Esophagus mucosa (tissue), 1 donor: Measurements from ENCODE around the gene C1orf35. TPM values are rescaled to one million over a fixed set of nuclear protein-coding genes. Genes with fewer than 3 reads are reported as not detected.

ENCODE experiments used
- ATAC-seq: fragments of 200-7000 bp; cut with Tn5 transposase; one replicate; pipeline ENCODE4 v1.9.1; 2020
- total RNA-seq: library from RNA; stranded (reverse); gene quantifications from one replicate; pipeline ENCODE4 v1.2.4, GENCODE V29; 2023
- donor health status: DM: yes; HTN: yes; CAD: no.

C1orf35 gene
- total RNA-seq = 13.9 TPM

- ATAC-seq = peak; percentile 86
These were observed at the start of gene C1orf35 for GRCh38 chr1:228102791-228103620. C1orf35 (minus strand) TSS chr1:228103325; CDS start chr1:228103227, 98 bp downstream.

GRCh38 chr1:228152918-228153258 is 49.8 kb upstream of the C1orf35 start:
- no peak for ATAC-seq

- no peak for ATAC-seq
These were observed 49.2 kb upstream of the C1orf35 start for GRCh38 chr1:228152097-228152917.

GRCh38 chr1:228151180-228151925 is 48.2 kb upstream of the C1orf35 start:
- ATAC-seq = no peak

- no peak for ATAC-seq
These were observed 47.5 kb upstream of the C1orf35 start for GRCh38 chr1:228150461-228151179.

DNA sequence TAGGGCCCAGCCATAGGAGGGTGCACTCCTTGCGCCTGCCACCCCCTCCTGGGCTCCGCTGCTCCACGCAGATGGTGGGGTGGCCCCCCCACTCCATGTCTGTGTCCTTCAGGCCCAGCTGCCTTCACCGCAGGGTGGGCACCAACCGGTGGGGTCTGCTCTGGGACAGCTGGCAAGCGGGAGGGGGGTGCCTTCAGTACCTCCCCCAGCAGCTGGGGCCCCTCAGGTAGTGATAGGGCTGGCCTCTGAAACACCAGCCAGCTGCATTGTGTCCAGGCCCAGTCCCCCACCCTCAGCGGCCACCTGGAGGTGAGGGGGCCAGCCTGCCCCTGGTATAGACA is 47.0 kb upstream of the C1orf35 start:
- no peak for ATAC-seq

- peak; percentile 14 for ATAC-seq
These were observed 46.4 kb upstream of the C1orf35 start, which contains the start of gene GJC2 for GRCh38 chr1:228149406-228150119. GJC2 (plus strand) TSS chr1:228149930; CDS start chr1:228157759, 7,829 bp downstream.

DNA sequence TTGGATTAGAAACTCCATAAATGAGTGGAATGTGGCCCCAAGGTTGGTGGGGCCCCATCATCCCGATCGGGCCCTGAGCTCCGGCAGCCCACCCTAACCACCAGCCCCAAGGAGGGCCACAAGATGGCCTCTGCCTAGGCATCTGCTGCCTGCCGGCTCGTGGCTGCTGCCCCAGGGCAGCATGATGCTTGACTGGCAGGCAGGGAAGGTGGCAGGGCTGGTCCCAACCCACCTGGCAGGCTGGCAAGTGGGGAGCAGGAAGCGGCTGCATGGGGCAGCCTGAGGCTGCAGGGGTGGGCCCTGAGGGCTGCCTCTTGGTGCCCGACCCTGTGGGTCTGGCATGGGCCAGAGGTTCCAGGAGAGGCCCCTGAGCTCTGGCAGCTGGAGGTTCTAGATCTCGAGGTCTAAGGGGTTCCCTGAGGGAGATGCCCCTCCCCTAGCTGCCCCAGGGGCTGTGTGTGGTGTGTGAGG is 45.8 kb upstream of the C1orf35 start:
- ATAC-seq = no peak

DNA sequence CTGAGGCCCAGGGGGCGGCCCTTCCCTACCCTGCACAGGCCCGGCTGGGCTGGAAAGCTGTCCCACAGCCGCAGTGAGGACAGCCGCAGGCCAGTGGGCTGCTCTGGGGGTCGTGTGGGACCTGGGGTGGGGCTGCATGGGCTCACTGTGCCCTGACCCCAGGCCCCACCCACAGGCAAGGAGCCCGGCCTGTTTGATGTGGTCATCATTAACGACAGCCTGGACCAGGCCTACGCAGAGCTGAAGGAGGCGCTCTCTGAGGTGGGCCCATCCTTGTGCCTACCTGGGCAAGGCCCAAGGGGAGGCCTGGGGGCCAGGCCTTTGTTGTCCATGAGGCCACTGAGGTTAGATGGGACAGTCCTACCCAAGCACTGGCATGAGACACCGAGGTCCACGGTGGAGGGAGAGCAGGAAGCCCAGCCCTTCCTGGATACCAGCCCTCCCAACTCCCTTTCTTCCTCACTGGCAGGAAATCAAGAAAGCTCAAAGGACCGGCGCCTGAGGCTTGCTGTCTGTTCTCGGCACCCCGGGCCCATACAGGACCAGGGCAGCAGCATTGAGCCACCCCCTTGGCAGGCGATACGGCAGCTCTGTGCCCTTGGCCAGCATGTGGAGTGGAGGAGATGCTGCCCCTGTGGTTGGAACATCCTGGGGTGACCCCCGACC is 45.2 kb upstream of the C1orf35 start:
- no peak for ATAC-seq

- ATAC-seq = no peak
These were observed 44.6 kb upstream of the C1orf35 start for GRCh38 chr1:228147768-228148167.

DNA sequence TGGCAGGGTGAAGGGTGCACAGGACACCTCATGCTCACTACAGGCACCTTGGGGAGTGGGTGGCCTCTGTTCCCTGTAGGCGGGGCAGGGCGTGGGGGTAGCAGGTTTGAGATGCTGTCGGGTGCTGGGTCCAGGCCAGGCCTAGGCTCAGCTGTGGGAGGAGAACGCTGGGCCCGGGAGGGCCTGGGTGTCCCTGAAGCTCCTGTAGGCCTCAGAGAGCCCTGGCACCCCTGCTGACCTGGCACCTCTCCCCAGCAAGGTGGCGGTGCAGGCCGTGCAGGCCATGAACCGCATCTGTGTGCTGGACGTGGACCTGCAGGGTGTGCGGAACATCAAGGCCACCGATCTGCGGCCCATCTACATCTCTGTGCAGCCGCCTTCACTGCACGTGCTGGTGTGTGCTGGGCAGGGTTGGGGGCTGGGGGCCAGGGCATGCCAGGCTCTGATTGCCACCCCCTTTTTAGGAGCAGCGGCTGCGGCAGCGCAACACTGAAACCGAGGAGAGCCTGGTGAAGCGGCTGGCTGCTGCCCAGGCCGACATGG is 44.1 kb upstream of the C1orf35 start:
- no peak for ATAC-seq

GRCh38 chr1:228146417-228147150 is 43.5 kb upstream of the C1orf35 start:
- ATAC-seq = no peak

- no peak for ATAC-seq
These were observed 42.6 kb upstream of the C1orf35 start for GRCh38 chr1:228145463-228146416.

DNA sequence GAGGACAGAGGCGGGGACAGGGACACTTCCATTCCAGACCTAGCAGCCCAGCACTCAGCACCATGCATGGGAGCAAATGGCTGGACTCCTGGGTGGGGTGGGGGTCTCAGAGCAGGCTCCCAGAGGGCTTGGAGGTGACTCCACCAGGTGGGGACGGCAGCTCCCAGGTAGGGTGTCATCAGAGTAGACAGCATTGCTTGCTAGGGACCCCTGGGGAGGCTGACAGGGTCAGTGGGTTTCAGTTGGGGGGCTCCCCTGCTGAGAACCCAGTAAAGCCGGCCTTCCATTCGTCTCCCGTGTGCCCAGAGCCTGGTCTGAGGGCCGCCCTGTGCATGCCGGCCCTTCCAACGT is 41.8 kb upstream of the C1orf35 start:
- ATAC-seq = no peak

- peak; percentile 27 for ATAC-seq
These were observed 41.3 kb upstream of the C1orf35 start for GRCh38 chr1:228144193-228144992.

DNA sequence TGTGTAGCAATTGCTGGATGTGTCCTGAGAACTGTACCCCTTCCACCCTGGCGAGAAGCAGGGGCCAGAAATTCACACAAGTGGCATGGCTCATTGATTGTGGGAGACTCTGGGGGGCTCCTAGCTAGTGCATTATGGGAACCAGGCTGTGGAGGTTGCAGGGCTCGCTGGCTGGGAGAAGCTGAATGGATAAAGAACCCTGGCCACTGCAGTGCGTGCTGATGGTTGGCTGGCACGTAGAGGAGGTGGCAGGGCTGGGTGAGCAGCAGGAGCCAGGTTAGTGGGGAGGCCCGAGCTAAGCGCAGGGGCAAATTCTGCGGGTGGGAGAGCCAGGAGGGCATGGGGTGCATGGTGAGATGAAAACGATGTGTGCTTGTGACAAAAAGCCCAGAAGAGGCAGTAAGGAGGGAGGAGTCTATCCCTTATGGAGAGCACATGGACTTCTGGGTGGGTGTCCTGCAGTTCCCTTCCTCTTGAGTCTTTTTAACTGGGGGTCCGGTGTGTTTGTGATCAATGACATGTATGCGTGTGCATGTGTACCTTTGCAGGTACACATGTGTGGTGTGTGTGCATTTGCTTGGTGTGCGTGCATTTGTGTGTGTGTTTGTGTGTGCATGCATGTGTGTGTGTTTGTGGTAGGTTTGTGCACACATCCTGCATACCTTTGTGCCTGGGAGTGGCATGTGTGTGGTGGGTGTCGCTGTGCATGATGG is 40.5 kb upstream of the C1orf35 start:
- ATAC-seq = no peak

DNA sequence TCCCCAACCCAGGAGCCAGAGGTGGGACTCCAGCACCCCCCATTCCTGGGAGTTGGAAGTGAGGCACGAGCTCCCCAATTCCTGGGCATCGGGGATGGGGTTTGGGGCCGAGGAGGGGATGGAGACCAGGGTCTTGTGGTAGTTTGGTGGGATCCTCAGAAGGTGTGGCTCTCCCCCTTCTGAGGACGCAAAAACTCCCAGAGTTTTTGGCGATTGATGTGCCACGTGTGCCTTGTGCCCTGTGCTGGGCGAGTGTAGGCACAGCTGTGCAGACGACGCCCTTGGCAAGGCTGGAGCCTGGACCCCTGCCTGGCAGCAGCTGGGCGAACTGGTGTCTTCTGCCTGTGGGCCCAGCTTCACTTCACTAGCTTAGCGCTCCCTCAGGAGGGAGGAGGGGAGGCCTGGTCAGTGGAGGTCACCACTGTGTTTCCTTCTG is 39.6 kb upstream of the C1orf35 start:
- no peak for ATAC-seq
